Head of caudate nucleus (tissue), 42 donors: ENCODE data around the gene ESPL1.

Experiments
- DNase-seq, 42 donors: peaks; one replicate each; pipeline versions ENCODE4 v3.0.0 to v3.0.0-alpha.2; 2020 to 2021; ENCODE audit warnings: mixed read lengths in 7 of 42
- intact Hi-C: fragments of 100-400 bp; cut with DNase I; formaldehyde crosslinking; loops from one replicate; pipeline ENCODE4 v1.15.0; 2022

The ESPL1 gene

DNA sequence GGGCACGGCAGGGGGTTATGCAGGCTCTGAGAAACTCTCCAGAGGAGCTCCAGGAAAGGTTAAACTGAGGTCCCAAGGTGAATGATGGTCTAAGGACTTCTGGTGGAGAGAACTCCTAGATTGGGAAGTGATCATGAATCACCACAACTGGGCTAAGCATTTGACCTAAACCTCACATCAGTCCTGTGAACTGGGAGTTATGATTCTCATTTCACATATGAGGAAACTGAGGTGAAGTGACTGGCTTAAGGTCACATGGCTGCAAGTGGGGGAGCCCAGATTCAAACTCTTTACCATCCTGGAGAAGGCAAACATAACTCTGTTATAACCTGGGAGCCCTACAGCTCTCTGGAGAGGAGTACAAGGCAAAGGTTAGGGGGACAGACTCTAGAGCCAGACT is 40.3 kb upstream of the ESPL1 start:
- no peak for DNase-seq
- intact Hi-C loops, result no loop called here

DNA sequence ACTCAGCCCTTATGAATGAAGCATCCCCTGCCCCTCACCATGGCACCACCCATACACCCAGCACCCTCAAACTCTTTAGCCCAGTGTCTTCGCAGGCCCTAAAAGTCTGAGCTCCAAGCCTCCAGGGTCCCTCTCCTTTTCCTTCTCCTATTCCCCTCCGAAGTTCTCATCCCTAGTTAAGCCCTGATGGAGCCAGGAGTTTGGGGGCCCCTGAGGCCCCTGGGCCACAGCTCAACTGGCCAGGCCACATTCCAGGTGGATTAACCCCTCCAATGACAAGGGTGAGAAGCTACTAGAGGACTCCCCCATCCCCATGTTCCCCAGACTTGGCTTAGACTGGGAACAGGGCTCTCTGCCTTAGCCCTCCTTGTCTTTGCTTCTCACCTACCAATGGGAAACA is 38.6 kb upstream of the ESPL1 start:
- intact Hi-C loops, result no loop called here
- no peak for DNase-seq

- DNase-seq, result no peak
- intact Hi-C loops, result no loop called here
Observed at GRCh38 chr12:53230108-53230845, 37.8 kb upstream of the ESPL1 start.

DNA sequence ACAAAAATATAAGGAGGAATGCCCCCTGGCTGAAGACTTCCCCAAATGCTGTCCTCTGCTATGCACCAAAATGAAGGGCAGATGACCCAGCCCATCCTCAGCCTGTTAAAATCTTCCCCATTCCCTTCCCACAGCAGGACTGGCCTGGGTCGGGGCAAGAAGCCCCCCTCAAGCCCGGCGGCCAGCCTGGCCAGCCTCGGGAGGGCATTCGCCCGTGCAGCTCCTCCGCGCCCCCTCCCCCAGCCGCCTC is 36.5 kb upstream of the ESPL1 start:
- intact Hi-C loops, result no loop called here

GRCh38 chr12:53231921-53232645 is 36.0 kb upstream of the ESPL1 start, which contains the start of gene RARG:
TSS of gene RARG (minus strand) at chr12:53232209. CDS start at chr12:53227545, 4,664 bp downstream.
- DNase-seq, result peak in 29 of 42 donors; percentile 33 to 80 (median 62)
- intact Hi-C loops, result no loop called here

More for the DNA sequence above, 36.5 kb upstream of the ESPL1 start:
- DNase-seq, result no peak

DNA sequence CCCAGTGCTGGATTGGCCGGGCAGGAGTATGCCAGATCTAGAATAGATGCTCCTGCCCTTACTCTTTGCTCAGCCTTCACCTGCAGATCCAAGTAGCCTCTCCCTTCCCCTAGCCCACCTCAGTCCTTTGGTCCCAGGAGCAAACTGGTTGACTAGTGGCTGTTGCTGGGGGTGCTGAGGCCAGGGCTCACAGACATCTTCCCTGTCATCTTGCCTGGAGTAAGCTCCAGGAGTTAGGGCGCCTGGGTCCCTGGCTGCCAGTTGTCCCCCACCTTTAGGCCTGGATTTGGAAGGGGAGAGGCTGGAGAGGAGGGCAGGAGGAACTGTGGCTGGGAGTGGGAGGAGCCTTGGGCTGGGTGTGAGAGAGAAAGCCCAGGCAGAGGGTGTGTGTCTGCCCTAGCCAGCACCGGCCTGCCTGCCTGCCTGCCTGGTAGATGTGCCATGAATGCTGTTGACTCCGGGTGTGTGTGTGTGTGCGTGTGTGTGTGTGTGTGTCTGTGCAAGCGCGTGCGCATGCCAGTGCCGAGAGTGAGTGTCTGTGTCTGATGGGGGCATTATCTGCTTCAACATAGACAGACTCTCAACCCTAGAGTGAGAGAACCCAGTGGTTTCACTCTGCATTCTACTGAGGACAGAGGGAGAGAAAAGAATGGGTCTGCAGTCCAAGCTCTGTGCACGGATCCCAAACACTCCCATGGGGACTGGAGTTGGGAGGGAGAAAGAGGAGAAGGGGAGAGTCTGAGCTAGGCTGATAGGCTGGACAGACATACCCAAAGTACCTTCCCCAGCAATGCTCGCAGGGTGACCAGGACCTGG is 35.2 kb upstream of the ESPL1 start:
- intact Hi-C loops, result no loop called here
- peak in 6 of 42 donors; percentile 21 to 53 (median 40) for DNase-seq

GRCh38 chr12:53233671-53234121 is 34.4 kb upstream of the ESPL1 start:
- no peak for DNase-seq

DNA sequence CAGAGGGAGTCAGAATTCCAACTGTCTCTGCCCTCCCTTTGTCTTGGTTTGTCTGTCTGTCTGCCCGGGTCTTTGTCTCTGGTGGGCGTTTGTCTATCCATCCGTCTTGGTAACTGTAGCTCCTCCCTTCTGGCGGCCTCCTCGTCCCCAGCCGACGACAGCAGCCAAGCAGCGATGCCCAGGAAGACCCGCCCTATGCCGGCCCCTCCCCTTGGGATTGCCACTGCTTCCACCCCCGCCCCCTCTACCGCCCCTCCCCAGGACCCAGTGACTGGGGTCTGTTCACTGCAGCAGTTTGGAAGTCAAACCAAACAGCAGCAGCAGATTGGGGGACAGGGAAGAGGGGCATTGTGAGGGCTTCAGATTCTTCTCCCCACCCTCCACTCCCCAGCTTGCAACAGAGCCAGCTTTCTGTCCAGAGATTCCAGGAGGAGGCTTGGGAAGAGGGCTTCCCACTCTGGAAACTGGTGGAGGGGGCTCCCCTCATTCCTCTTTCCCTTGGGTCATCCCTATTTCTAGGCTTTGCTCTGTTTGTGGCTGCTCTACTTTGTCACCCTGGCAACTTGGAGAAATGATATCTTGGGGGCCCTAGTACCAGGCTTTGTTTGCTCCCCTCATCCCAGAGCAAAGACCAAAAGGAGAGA is 33.7 kb upstream of the ESPL1 start:
- DNase-seq, result peak in 2 of 42 donors; percentile 37 to 44
- intact Hi-C loops, result no loop called here

More at GRCh38 chr12:53233671-53234121, 34.4 kb upstream of the ESPL1 start:
- intact Hi-C loops, result no loop called here

GRCh38 chr12:53235164-53235563 is 32.9 kb upstream of the ESPL1 start:
- DNase-seq, result no peak
- intact Hi-C loops, result no loop called here

- intact Hi-C loops, result no loop called here
Observed at GRCh38 chr12:53235742-53236442, 32.2 kb upstream of the ESPL1 start.

GRCh38 chr12:53236443-53237111 is 31.5 kb upstream of the ESPL1 start:
- DNase-seq, result no peak
- intact Hi-C loops, result no loop called here

More at GRCh38 chr12:53235742-53236442, 32.2 kb upstream of the ESPL1 start:
- DNase-seq, result peak in 2 of 42 donors; percentile 49 to 61

DNA sequence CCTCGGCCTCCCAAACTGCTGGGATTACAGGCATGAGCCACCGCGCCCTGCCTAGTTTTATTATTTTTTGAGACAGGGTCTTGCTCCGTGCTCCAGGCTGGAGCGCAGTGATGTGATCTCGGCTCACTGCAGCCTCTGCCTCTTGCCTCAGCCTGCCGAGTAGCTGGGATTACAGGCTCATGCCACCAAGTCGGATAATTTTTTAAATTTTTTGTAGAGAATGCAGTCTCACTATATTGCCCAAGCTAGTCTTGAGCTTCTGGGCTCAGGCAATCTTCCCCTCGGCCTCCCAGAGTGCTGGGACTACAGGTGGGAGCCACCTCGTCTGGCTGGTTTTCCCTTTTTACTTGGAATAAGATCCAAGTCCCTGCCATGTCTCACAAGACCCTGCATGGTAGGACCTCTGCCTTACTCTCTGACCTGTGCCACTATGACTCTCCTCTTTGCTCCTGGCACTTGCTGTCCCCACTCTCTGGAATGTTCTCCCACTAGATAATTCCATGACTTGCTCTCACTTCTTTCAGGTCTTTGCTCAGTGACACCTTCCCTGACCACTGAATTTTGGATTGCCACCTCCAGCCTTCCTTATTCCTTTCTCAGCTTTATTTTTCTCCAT is 28.3 kb upstream of the ESPL1 start:
- intact Hi-C loops, result no loop called here
- no peak for DNase-seq

- no peak for DNase-seq
- intact Hi-C loops, result no loop called here
Observed at GRCh38 chr12:53241623-53242412, 26.3 kb upstream of the ESPL1 start.

DNA sequence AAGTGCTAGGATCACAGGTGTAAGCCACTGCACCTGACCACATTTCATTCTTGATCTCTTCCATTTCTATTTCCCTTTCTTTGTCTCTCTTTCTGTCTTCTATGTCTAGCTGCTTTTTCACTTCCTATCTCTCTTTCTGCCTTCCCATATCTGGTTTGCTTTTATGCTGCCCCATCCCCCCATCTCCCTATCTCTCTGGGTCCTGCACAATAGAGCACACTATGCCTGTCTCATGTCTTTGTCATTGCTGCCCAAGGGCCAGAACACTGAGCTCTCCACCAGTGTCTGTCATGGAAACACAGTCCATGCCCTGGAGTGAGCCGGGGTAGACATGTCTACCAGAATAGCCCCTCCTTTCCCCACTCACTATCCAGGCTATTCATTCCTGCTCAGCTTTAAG is 23.8 kb upstream of the ESPL1 start:
- intact Hi-C loops, result no loop called here
- DNase-seq, result no peak

DNA sequence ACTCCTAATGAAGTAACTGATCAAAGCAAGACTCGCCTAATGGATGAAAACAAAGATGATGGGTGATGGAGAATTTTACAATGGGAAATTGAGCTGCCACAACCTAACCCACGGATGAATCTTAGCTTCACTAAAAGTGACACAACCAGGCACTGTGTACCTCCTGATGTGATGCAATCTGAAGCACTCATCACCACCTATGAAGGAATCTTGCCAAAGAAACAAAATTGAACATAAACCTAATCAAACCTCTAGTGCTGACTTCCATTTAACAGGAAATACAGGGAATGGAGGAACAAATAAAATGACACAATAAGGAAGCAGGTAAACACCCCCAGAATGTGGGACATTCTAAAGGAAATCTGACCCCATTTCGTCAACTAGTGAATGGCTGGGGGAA is 22.8 kb upstream of the ESPL1 start:
- DNase-seq, result no peak
- intact Hi-C loops, result no loop called here

GRCh38 chr12:53251477-53252348 is 16.4 kb upstream of the ESPL1 start:
- peak; percentile 56 to 91 (median 80) for DNase-seq
- intact Hi-C loops, result loop anchor here (5.0 kb wide), 1 partner anchor 39 kb away; no protein-coding TSS in a partner anchor
